CD14-positive monocyte (primary cell): ENCODE data around the gene WFDC1. TPM values are rescaled to one million over a fixed set of nuclear protein-coding genes. Genes with fewer than 3 reads are reported as not detected.

Experiments
- DNase-seq, 3 donors: peaks; one replicate each; pipeline ENCODE4 v3.0.0-alpha.2; 2011 to 2022
- H2AFZ ChIP-seq: 2 replicates; pipeline ENCODE4 v1.6.0; 2012; ENCODE audit warnings: mild to moderate bottlenecking, low read depth, low read length, inconsistent platforms; ENCODE audit not compliant: insufficient read depth, poor library complexity, severe bottlenecking
- H3K27ac ChIP-seq, 2 donors: 1 replicate in 1 of 2; 2 replicates in 1 of 2; pipeline ENCODE4 v1.5.1; 2012 to 2013; ENCODE audit warnings: low read length in 2 of 2, control low read depth in 1 of 2, inconsistent platforms in 1 of 2, low read depth in 1 of 2, mild to moderate bottlenecking in 1 of 2
- H3K27me3 ChIP-seq, 2 donors: one replicate each; pipeline versions ENCODE4 v1.6.0 to v1.6.1; 2011 to 2013; ENCODE audit warnings: low read length in 2 of 2; ENCODE audit not compliant: control insufficient read depth in 2 of 2, insufficient read depth in 2 of 2
- H3K36me3 ChIP-seq, 2 donors: replicated peaks in 1 of 2; 1 replicate in 1 of 2; 2 replicates in 1 of 2; pipeline versions ENCODE4 v1.5.1 to v1.6.1; 2012 to 2013; ENCODE audit warnings: low read length in 2 of 2, control low read depth in 1 of 2, inconsistent platforms in 1 of 2, mild to moderate bottlenecking in 1 of 2; ENCODE audit not compliant: insufficient read depth in 2 of 2, control insufficient read depth in 1 of 2
- H3K4me1 ChIP-seq, 2 donors: 1 replicate in 1 of 2; 2 replicates in 1 of 2; pipeline versions ENCODE4 v1.5.1 to v1.6.1; 2012 to 2013; ENCODE audit warnings: low read length in 2 of 2, control low read depth in 1 of 2, inconsistent platforms in 1 of 2, mild to moderate bottlenecking in 1 of 2, moderate library complexity in 1 of 2; ENCODE audit not compliant: insufficient read depth in 2 of 2, control insufficient read depth in 1 of 2
- H3K4me2 ChIP-seq: replicated peaks from 2 replicates; pipeline ENCODE3; 2012; ENCODE audit warnings: low read length, moderate library complexity, mild to moderate bottlenecking; ENCODE audit not compliant: poor library complexity, severe bottlenecking; ENCODE audit errors: extremely low read depth
- H3K4me3 ChIP-seq, 3 experiments: fragments of 200-600 bp in 1 of 3; sonication (generic) in 1 of 3; replicated peaks in 1 of 3; 1 replicate in 2 of 3; 2 replicates in 1 of 3; pipeline ENCODE4 v1.5.1; 2011 to 2013; ENCODE audit warnings: low read length in 3 of 3, mild to moderate bottlenecking in 3 of 3, control low read depth in 2 of 3, low read depth in 2 of 3, inconsistent platforms in 1 of 3, moderate library complexity in 1 of 3
- H3K79me2 ChIP-seq: 2 replicates; pipeline ENCODE4 v1.6.0; 2012; ENCODE audit warnings: mild to moderate bottlenecking, control low read depth, inconsistent platforms, low read length, moderate library complexity; ENCODE audit not compliant: insufficient read depth
- H3K9ac ChIP-seq: 2 replicates; pipeline ENCODE4 v1.6.0; 2017; ENCODE audit warnings: low read length, mild to moderate bottlenecking; ENCODE audit not compliant: insufficient read depth, poor library complexity, severe bottlenecking
- H3K9me3 ChIP-seq, 2 donors: replicated peaks in 1 of 2; 1 replicate in 1 of 2; 2 replicates in 1 of 2; pipeline versions ENCODE4 v1.5.1 to v1.6.1; 2012 to 2013; ENCODE audit warnings: low read length in 2 of 2, control low read depth in 1 of 2; ENCODE audit not compliant: control insufficient read depth in 1 of 2, insufficient read depth in 1 of 2
- H4K20me1 ChIP-seq: 2 replicates; pipeline ENCODE4 v1.6.0; 2012; ENCODE audit warnings: mild to moderate bottlenecking, low read length, control low read depth, moderate library complexity; ENCODE audit not compliant: insufficient read depth
- H3K27ac Mint-ChIP-seq, 7 donors: one replicate each; pipeline ENCODE4 v1.8.0; 2020; ENCODE audit warnings: mild to moderate bottlenecking in 7 of 7, mixed read lengths in 7 of 7, moderate library complexity in 6 of 7, inconsistent platforms in 2 of 7
- H3K27me3 Mint-ChIP-seq, 3 donors: one replicate each; pipeline ENCODE4 v1.8.0; 2021 to 2022; ENCODE audit warnings: low read depth in 3 of 3, mild to moderate bottlenecking in 3 of 3, mixed read lengths in 3 of 3, moderate library complexity in 3 of 3, inconsistent platforms in 1 of 3
- H3K36me3 Mint-ChIP-seq, 2 donors: one replicate each; pipeline ENCODE4 v1.8.0; 2020; ENCODE audit warnings: mixed read lengths in 2 of 2, inconsistent platforms in 1 of 2, mild to moderate bottlenecking in 1 of 2
- H3K4me1 Mint-ChIP-seq: one replicate; pipeline ENCODE4 v1.8.0; 2020; ENCODE audit warnings: mild to moderate bottlenecking, mixed read lengths
- H3K4me3 Mint-ChIP-seq, 2 donors: one replicate each; pipeline ENCODE4 v1.8.0; 2020; ENCODE audit warnings: mild to moderate bottlenecking in 2 of 2, mixed read lengths in 2 of 2, moderate library complexity in 1 of 2
- H3K9me3 Mint-ChIP-seq, 7 donors: one replicate each; pipeline ENCODE4 v1.8.0; 2020 to 2022; ENCODE audit warnings: mixed read lengths in 7 of 7, mild to moderate bottlenecking in 6 of 7, moderate library complexity in 6 of 7, inconsistent platforms in 2 of 7
- WGBS: methylation state at CpG from one replicate; pipeline ENCODE4 v1.1.5; 2013; ENCODE audit warnings: missing lambda C conversion rate; ENCODE audit not compliant: insufficient coverage; 5-methylcytosine and 5-hydroxymethylcytosine counted together
- intact Hi-C, 2 donors: fragments of 100-400 bp; cut with micrococcal nuclease; formaldehyde crosslinking; loops; one replicate each; pipeline versions ENCODE4 v1.15.0 to v1.15.1; 2023
- polyA plus RNA-seq, 3 donors: library from polyadenylated mRNA; depleted of rRNA in 1 of 3; unstranded in 2 of 3; stranded (reverse) in 1 of 3; fragments of 300-500 nt in 2 of 3; fragments of >200 nt in 1 of 3; fragmentation: Illumina TruSeq in 2 of 3; gene quantifications; 1 replicate in 2 of 3; 2 replicates in 1 of 3; pipeline ENCODE4 v1.2.3, GENCODE V29; 2012 to 2021
- TF ChIP-seq, protein P1 (sequence below): fragments of 200-600 bp; IDR thresholded peaks from one replicate; pipeline ENCODE4 v1.8.0; 2022; ENCODE audit warnings: antibody characterized with exemption, mild to moderate bottlenecking

The WFDC1 gene
- polyA plus RNA-seq, 3 donors, result not detected

GRCh38 chr16:84344781-84345180 is 50.1 kb downstream of the WFDC1 start:
- no peak overlapping the region for H3K4me3 Mint-ChIP-seq
- DNase-seq, result no peak

GRCh38 chr16:84347161-84347560 is 52.5 kb downstream of the WFDC1 start:
- Histone ChIP-seq H3K4me2 (no peak overlapping the region), H3K4me3 (no peak overlapping the region), H3K79me2 (no peaks in the 10 kb centered on the region), H3K36me3 (no peaks in the 10 kb centered on the region), H3K4me1 (peaks cover 0 to 3% of the 10 kb centered on the region in 2 donors), H3K9ac (no peak overlapping the region), H3K9me3 (no peaks in the 10 kb centered on the region), H3K27ac (no peak overlapping the region), H4K20me1 (no peaks in the 10 kb centered on the region), H3K27me3 (no peaks in the 10 kb centered on the region), H2AFZ (no peak overlapping the region)
- H3K27me3 Mint-ChIP-seq, result peaks cover 8 to 13% (median 13%) of the 10 kb centered on the region in 3 donors
- H3K36me3 Mint-ChIP-seq, result no peaks in the 10 kb centered on the region
- H3K9me3 Mint-ChIP-seq, result peaks cover 0 to 6% (median 0%) of the 10 kb centered on the region in 7 donors
- TF ChIP-seq, protein P1, sequence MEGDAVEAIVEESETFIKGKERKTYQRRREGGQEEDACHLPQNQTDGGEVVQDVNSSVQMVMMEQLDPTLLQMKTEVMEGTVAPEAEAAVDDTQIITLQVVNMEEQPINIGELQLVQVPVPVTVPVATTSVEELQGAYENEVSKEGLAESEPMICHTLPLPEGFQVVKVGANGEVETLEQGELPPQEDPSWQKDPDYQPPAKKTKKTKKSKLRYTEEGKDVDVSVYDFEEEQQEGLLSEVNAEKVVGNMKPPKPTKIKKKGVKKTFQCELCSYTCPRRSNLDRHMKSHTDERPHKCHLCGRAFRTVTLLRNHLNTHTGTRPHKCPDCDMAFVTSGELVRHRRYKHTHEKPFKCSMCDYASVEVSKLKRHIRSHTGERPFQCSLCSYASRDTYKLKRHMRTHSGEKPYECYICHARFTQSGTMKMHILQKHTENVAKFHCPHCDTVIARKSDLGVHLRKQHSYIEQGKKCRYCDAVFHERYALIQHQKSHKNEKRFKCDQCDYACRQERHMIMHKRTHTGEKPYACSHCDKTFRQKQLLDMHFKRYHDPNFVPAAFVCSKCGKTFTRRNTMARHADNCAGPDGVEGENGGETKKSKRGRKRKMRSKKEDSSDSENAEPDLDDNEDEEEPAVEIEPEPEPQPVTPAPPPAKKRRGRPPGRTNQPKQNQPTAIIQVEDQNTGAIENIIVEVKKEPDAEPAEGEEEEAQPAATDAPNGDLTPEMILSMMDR, result no peak
- intact Hi-C loops, result no loop called here
- no peak overlapping the region for H3K27ac Mint-ChIP-seq
- H3K4me3 Mint-ChIP-seq, result peak overlapping the region in 1 of 2 donors; percentile 10
- WGBS, result 88% methylated on average over 7 of the region's 9 CpGs
- DNase-seq, result no peak
- H3K4me1 Mint-ChIP-seq, result peaks cover 4% of the 10 kb centered on the region

More at GRCh38 chr16:84344781-84345180, 50.1 kb downstream of the WFDC1 start:
- TF ChIP-seq, protein P1, result no peak
- intact Hi-C loops, result no loop called here
- peak overlapping the region in 1 of 7 donors; percentile 53 for H3K27ac Mint-ChIP-seq
- Histone ChIP-seq H4K20me1 (no peaks in the 10 kb centered on the region), H3K9ac (no peak overlapping the region), H3K27me3 (no peaks in the 10 kb centered on the region), H3K4me2 (no peak overlapping the region), H3K27ac (no peak overlapping the region), H3K9me3 (no peaks in the 10 kb centered on the region), H3K4me3 (no peak overlapping the region), H3K4me1 (peaks cover 0 to 3% of the 10 kb centered on the region in 2 donors), H2AFZ (no peak overlapping the region), H3K36me3 (no peaks in the 10 kb centered on the region), H3K79me2 (no peaks in the 10 kb centered on the region)
- H3K36me3 Mint-ChIP-seq, result no peaks in the 10 kb centered on the region
- peaks cover 9% of the 10 kb centered on the region for H3K4me1 Mint-ChIP-seq
- 100% methylated on average over 2 of the region's 8 CpGs for WGBS
- peaks cover 11 to 13% (median 13%) of the 10 kb centered on the region in 3 donors for H3K27me3 Mint-ChIP-seq
- peaks cover 0 to 3% (median 0%) of the 10 kb centered on the region in 7 donors for H3K9me3 Mint-ChIP-seq
